Fibroblast of lung (primary cell): Measurements from ENCODE around the gene TRMT2A. TPM values are rescaled to one million over a fixed set of nuclear protein-coding genes. Genes with fewer than 3 reads are reported as not detected.

Source experiments
- DNase-seq, 2 donors: peaks; one replicate each; pipeline versions ENCODE4 v3.0.0 to v3.0.0-alpha.2; 2010; ENCODE audit warnings: low read depth in 2 of 2
- H2AFZ ChIP-seq: 2 replicates; pipeline ENCODE4 v1.5.1; 2012; ENCODE audit warnings: low read length, control low read depth, inconsistent platforms
- H3K27ac ChIP-seq: 2 replicates; pipeline ENCODE4 v1.5.1; 2011; ENCODE audit warnings: low read length, control low read depth; ENCODE audit not compliant: insufficient read depth
- H3K27me3 ChIP-seq: 2 replicates; pipeline ENCODE4 v1.5.1; 2011; ENCODE audit warnings: mild to moderate bottlenecking, low read length; ENCODE audit not compliant: control insufficient read depth, insufficient read depth
- H3K36me3 ChIP-seq: 2 replicates; pipeline ENCODE4 v1.5.1; 2011; ENCODE audit warnings: low read length; ENCODE audit not compliant: control insufficient read depth, insufficient read depth
- H3K4me1 ChIP-seq: 2 replicates; pipeline ENCODE4 v1.5.1; 2011; ENCODE audit warnings: low read length; ENCODE audit not compliant: control insufficient read depth, insufficient read depth; ENCODE audit errors: extremely low read depth
- H3K4me2 ChIP-seq: 2 replicates; pipeline ENCODE4 v1.5.1; 2011; ENCODE audit warnings: low read length, control low read depth; ENCODE audit not compliant: insufficient read depth; ENCODE audit errors: extremely low read depth
- H3K4me3 ChIP-seq, 4 experiments: fragments of 200-600 bp in 1 of 4; sonication (generic) in 1 of 4; replicated peaks in 1 of 4; 2 replicates each; pipeline ENCODE4 v1.5.1; 2011 to 2016; ENCODE audit warnings: low read length in 4 of 4, low read depth in 3 of 4, mild to moderate bottlenecking in 3 of 4, control low read depth in 2 of 4, inconsistent platforms in 1 of 4, mixed read lengths in 1 of 4; ENCODE audit not compliant: insufficient read depth in 1 of 4; ENCODE audit errors: control extremely low read depth in 1 of 4
- H3K79me2 ChIP-seq: 2 replicates; pipeline ENCODE4 v1.5.1; 2012; ENCODE audit warnings: mild to moderate bottlenecking, low read length, inconsistent platforms; ENCODE audit not compliant: control insufficient read depth, insufficient read depth
- H3K9ac ChIP-seq: 2 replicates; pipeline ENCODE4 v1.5.1; 2011; ENCODE audit warnings: mild to moderate bottlenecking, low read length, control low read depth; ENCODE audit not compliant: insufficient read depth
- H3K9me3 ChIP-seq: 2 replicates; pipeline ENCODE4 v1.5.1; 2012; ENCODE audit warnings: low read depth, low read length; ENCODE audit not compliant: control insufficient read depth, insufficient read depth
- H4K20me1 ChIP-seq: 2 replicates; pipeline ENCODE4 v1.5.1; 2011; ENCODE audit warnings: low read length; ENCODE audit not compliant: control insufficient read depth, insufficient read depth; ENCODE audit errors: extremely low read depth
- CTCF ChIP-seq, 2 donors: IDR thresholded peaks in 1 of 2; conservative IDR thresholded peaks in 1 of 2; 1 replicate in 1 of 2; 2 replicates in 1 of 2; pipeline ENCODE4 v1.5.1; 2011 to 2012; ENCODE audit warnings: low read length in 2 of 2, control low read depth in 1 of 2, inconsistent platforms in 1 of 2, low read depth in 1 of 2, mild to moderate bottlenecking in 1 of 2
- EZH2 ChIP-seq: IDR thresholded peaks from 2 replicates; pipeline ENCODE4 v1.5.1; 2012; ENCODE audit warnings: low read length, control low read depth, mild to moderate bottlenecking; ENCODE audit errors: missing control alignments
- polyA plus RNA-seq, 2 donors: library from polyadenylated mRNA; depleted of rRNA in 1 of 2; stranded (reverse) in 1 of 2; unstranded in 1 of 2; fragments of >200 nt; gene quantifications; 2 replicates each; pipeline ENCODE4 v1.2.1, GENCODE V29; 2011 to 2012; ENCODE audit warnings: missing spikeins in 1 of 2
- total RNA-seq: library from RNA; depleted of rRNA; stranded (reverse); fragments of >200 nt; gene quantifications from 2 replicates; pipeline ENCODE4 v1.2.1, GENCODE V29; 2014

The TRMT2A gene
- total and polyA plus RNA-seq, 2 donors (not counting 1 experiment from before 2014, with no cell fraction given): 13.5 to 52.2 TPM

- no peaks in the 10 kb centered on the region for H3K4me1 ChIP-seq
- TF ChIP-seq CTCF (conservative IDR thresholded peaks at IDR 0.05 in 1 of 2, IDR thresholded peaks at IDR 0.05 in 1 of 2; ENCODE audit: low read depth in 1 of 2, low read length in 2 of 2): no peak
- H3K36me3 ChIP-seq: no peaks in the 10 kb centered on the region
- no peak overlapping the region for H3K4me3 ChIP-seq
- H3K79me2 ChIP-seq: no peaks in the 10 kb centered on the region
- H3K27me3 ChIP-seq: no peaks in the 10 kb centered on the region
- no peak overlapping the region for H3K4me2 ChIP-seq
- H3K27ac ChIP-seq: no peak overlapping the region
- no peaks in the 10 kb centered on the region for H4K20me1 ChIP-seq
- H3K9me3 ChIP-seq: no peaks in the 10 kb centered on the region
- H2AFZ ChIP-seq: no peak overlapping the region
- DNase-seq: no peak
- no peak overlapping the region for H3K9ac ChIP-seq
Observed at GRCh38 chr22:20151276-20151588, 34.2 kb upstream of the TRMT2A start.

GRCh38 chr22:20150381-20151275 lies 33.6 kb upstream of the TRMT2A start, which contains the start of gene CCDC188:
CCDC188 (minus strand) TSS chr22:20151055; CDS start chr22:20150986, 69 bp downstream.
- no peak for TF ChIP-seq EZH2
- TF ChIP-seq CTCF (conservative IDR thresholded peaks at IDR 0.05 in 1 of 2, IDR thresholded peaks at IDR 0.05 in 1 of 2; ENCODE audit: low read depth in 1 of 2, low read length in 2 of 2): no peak
- H3K79me2 ChIP-seq: no peaks in the 10 kb centered on the region
- no peak within 1 kb of the TSS for H3K27ac ChIP-seq
- H3K4me3 ChIP-seq: no peak within 1 kb of the TSS
- no peak within 1 kb of the TSS for H3K9ac ChIP-seq
- H2AFZ ChIP-seq: no peak within 1 kb of the TSS
- H4K20me1 ChIP-seq: no peaks in the 10 kb centered on the region
- no peaks in the 10 kb centered on the region for H3K36me3 ChIP-seq
- no peak within 1 kb of the TSS for H3K4me2 ChIP-seq
- no peaks in the 10 kb centered on the region for H3K4me1 ChIP-seq
- H3K9me3 ChIP-seq: no peaks in the 10 kb centered on the region
- no peak for DNase-seq
- no peaks in the 10 kb centered on the region for H3K27me3 ChIP-seq

- Histone ChIP-seq H3K9ac (no peak overlapping the region), H3K79me2 (no peaks in the 10 kb centered on the region), H3K4me2 (no peak overlapping the region), H3K9me3 (no peaks in the 10 kb centered on the region), H2AFZ (no peak overlapping the region), H3K27ac (no peak overlapping the region), H4K20me1 (no peaks in the 10 kb centered on the region), H3K36me3 (peaks cover 3% of the 10 kb centered on the region), H3K4me3 (no peak overlapping the region), H3K27me3 (no peaks in the 10 kb centered on the region), H3K4me1 (no peaks in the 10 kb centered on the region)
- TF ChIP-seq EZH2 (no peak), CTCF (conservative IDR thresholded peaks at IDR 0.05 in 1 of 2, IDR thresholded peaks at IDR 0.05 in 1 of 2; ENCODE audit: low read depth in 1 of 2, low read length in 2 of 2) (no peak)
- DNase-seq: no peak
Observed at GRCh38 chr22:20149257-20150250, 32.5 kb upstream of the TRMT2A start.
